Measurements from ENCODE around the gene KRTAP9-1.

DNA sequence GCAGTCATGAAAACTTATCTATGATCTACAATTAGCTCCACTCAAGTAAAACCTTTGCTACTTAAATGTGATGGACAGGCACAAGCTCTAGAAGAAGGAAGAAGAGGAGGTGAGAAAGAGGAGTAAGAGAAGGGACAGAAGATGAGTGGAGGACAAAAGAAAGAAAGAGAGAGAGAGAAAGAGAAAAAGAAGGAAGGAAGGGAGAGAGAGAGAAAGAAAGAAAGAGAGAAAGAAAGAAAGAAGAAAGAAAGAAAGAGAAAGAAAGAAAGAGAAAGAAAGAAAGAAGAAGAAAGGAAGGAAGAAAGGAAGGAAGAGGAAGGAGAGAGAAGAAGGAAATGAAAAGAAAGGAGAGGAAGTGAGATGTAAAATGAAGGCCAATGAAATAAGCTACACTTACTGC lies 40.4 kb downstream of the KRTAP9-1 start:
- no peak for TF ChIP-seq CTCF (conservative IDR thresholded peaks at IDR 0.05 in 1 of 2, IDR thresholded peaks at IDR 0.05 in 1 of 2; ENCODE audit: low read depth in 1 of 2, low read length in 2 of 2)
- TF ChIP-seq EZH2 (IDR thresholded peaks at IDR 0.05; ENCODE audit: low read length, missing control alignments), result no peak
